GM19035 (cell line): Measurements from ENCODE around the gene CYB561D2.

ENCODE experiments used
- ATAC-seq: cut with Tn5 transposase; IDR thresholded peaks from one replicate; pipeline ENCODE4 v1.9.1; 2021; ENCODE audit not compliant: unreplicated experiment

Gene CYB561D2

DNA sequence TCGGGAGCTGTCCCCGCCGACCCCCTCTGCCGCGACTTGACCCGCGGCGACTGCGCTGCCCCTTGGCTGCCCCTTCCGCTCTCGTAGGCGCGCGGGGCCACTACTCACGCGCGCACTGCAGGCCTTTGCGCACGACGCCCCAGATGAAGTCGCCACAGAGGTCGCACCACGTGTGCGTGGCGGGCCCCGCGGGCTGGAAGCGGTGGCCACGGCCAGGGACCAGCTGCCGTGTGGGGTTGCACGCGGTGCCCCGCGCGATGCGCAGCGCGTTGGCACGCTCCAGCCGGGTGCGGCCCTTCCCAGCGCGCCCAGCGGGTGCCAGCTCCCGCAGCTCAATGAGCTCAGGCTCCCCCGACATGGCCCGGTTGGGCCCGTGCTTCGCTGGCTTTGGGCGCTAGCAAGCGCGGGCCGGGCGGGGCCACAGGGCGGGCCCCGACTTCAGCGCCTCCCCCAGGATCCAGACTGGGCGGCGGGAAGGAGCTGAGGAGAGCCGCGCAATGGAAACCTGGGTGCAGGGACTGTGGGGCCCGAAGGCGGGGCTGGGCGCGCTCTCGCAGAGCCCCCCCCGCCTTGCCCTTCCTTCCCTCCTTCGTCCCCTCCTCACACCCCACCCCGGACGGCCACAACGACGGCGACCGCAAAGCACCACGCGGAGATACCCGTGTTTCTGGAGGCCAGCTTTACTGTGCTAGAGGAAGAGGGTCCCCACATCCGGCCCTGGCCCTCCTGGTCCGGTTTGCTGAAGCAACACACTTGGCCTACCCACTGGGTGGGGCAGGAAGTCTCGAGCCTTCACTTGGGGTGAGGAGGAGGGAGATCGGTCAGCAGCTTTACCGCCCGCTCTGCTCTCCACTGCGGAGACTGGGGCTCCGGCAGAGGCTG, 10.0 kb upstream of the CYB561D2 start, which contains the start of gene RASSF1:
Gene RASSF1 (minus strand): TSS at position 389 of the 882 bp plus-strand sequence. CDS start 31 bp downstream, at position 358.
- no peak for ATAC-seq

DNA sequence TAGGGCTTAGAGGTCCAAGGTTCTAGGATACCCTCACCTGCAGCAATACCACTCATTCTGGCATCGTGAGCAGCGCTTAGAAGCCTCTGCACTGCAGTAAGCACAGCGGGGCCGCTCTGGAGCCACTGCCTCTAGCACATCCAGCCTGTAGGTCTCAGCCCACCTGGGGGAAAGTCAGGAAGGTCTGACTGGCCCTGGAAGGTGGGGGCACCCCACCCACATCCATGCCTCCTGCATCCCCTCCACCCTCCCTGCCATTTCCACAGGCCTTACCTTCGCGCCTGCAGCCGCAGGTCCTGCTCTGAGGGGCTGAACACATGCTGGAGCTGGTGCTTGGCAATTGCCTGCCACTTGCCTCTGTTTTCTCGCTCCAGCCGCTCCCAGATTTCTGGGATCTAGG, 9.1 kb upstream of the CYB561D2 start:
- ATAC-seq, result no peak

DNA sequence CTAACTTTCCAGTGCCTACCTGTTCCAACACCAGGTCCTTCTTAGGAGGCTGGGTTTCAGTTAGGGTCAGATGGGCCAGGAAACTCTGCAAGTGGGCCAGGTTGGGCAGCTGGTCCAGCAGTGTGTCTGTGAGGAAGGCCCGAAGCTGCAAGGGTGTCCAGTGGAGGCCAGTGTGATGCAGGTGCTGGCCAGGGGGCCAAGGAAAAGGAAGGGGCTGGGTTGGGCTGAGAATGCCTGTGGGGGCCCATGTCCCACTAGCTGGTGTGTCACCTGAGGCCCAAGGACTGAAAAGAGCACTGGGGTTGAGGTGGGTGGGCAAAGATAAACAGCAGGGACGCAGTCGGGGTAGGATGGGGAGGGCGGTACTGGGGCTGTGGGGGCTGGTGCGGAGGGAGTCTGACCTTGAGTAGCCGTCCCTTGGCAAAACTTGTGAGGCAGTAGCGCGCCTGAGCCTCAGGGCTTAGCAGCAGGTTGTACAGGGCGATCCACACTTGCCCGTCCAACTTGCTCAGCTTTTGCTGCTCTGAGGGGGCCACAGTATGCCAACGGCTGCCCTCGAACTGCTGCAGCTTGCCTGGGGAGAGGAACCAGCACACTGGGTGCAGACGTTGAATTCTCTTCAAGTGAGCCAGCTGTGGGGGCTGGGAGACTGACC, 8.5 kb upstream of the CYB561D2 start:
- no peak for ATAC-seq

DNA sequence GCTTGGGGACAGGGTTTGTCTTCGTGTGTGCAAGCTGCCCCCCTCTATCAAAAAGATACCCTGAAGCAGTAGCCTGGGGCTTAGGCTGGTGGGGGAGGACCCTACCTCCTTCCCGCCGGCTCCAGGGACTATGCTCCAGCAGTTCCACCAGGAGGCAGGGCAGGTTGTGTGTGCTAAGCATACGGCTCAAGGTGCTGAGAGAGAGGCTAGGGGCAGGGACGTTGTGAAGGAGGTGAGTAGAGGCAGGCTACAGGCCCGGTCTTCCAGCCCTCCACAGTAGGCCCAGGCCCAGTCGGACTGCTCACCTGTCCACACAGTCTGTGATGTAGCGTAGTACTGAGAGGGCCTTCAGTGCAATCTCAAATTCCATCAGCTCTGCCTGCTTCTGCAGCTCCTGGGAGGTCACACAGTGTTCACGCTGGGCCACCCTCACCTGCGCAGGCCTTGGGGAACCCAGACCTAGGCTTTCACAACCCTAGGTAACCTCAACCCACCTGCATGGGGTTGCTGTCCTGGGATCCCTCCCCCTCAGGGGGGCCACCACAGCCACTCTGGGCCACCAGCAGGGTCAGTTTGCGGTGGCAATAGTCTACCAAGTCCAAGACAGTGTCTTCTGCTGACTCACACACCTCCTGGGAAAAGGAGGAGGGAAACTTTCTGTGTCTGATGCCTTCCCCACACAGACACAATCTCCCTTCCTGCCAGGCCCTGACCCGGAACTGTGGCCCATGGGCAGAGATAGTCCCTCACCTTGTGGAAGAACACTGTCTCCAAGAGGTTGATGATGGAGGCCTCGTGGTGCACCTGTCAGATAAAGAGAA, 7.6 kb upstream of the CYB561D2 start:
- ATAC-seq, result no peak

DNA sequence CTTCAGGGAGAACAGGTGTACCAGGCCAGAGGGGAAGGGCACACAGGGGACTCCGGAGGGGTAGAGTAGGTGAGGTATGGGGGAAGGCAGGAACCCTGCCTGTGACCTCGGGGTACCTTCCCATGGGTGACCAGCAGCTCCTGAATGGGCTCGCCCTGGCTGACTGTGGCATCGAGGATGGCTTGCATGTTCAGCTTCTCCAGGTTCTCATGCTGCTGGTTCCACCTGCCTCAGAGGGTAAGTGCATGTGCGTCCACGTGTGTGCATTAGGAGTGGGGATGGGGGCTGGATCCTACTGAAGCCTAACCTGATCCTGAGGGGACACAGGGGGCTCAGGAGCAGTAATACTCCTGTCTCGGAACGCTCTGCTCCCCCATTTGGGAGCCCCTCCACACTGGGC, 5.7 kb upstream of the CYB561D2 start:
- ATAC-seq, result no peak

DNA sequence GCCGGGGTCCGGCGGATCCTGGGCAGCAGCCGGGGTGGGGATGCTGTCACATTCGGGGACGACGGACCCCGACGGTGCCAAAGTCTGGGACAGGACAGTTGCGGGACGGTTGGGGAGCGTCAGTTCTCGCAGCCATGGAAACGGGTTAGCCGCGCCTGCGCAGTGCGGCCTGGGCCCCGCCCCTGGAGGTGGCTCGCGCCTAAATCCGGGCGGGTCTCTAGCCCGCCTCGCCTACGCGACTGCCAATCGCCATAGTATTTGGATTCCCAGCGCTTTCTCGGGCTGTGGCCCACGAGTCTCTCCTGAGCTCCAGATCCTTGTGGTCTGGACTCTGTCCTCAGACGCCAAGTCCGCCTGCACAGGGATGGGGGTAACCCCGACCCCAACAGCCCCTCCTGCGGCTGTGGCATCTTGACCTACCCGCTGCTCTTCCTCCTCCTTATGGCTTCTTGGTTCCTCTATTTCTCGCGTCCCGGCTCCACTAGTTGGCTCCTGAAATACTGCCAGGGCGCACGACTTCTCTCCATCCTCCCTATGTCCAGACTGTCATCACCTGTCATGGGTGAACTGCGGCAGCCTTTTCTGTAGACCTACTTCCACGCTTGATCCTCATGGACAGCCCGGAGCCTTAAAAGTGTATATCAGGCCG, 5.0 kb upstream of the CYB561D2 start, which contains the start of gene ZMYND10:
Gene ZMYND10 (minus strand): TSS at position 147 of the 649 bp plus-strand sequence. CDS start 153 bp downstream, outside the sequence.
- no peak for ATAC-seq

DNA sequence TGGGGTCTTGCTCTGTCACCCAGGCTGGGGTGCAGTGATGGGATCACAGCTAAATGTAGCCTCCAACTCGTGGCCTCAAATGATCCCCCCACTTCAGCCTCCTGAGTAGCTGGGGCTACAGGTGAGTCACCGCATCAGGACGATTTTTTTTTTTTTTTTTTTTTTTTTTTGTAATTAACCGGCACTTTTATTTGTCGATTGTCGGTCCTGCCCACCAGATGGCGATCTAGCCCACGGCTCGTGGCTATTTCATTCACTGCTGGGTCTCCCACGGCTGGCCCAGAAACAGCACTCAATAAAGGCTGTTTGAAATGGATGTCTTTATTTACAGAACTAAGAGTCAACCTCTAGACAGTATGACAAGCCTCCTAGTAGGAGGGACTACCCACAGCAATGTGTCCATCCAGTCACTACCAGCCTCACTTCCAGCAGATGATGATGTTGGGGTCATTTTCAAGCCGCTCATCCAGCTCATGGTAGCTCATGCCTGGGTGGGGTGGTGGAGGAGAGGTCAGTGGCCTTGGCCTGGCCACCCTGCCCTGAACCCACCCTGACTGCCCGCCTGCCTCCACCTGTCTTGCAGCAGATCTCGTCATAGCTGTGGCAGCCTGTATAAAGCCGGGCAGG, 3.4 kb upstream of the CYB561D2 start:
- no peak for ATAC-seq

DNA sequence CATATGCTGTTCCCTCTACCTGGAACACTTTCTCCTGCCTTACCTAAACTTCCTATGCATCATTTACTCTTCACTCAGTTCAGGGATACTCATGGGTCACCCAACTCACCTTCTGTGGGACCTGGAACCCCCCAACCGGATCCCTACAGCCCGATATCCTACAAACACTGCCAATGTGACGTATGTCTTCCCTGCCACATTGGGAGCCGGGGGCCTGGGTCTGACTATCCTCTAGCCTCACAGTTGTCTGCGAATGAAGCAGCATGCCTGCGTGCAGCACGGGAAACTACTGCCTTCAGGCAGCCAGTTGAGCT, 492 bp upstream of the CYB561D2 start:
- ATAC-seq, result no peak

DNA sequence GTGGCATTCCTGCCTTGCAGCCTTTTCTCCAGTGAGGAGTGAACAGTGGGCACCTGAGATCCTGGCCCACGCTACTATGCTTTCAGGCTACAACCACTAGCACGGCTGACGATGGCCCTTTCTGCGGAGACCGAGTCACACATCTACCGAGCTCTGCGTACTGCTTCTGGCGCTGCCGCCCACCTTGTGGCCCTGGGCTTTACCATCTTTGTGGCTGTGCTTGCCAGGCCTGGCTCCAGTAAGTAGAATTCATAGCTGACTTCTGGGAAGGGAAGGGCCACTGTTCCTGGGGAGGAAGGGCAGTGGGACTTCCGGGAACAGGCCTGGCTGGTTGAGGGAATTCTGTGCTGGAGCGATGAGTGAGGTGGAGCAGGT, 648 bp downstream of the CYB561D2 start:
- ATAC-seq, result no peak

DNA sequence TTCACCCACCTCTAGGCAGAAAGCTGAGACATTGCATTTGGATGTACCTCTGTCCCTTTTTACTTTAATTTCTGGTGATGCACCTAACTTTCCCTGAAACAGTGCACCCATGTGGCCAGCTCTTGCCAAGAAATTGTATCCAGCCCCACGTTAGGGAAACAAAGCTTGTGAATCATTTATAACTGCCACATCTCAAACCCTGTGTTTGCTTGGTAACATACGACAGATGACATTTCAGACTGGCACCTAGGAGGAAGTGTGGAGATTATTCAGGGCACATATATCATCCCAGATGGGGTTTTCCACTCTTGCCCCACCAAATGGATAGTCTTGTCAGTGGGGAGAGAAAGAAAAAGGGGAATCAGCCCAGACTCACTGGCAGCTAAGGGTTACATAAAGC, 2.1 kb downstream of the CYB561D2 start:
- ATAC-seq, result no peak

DNA sequence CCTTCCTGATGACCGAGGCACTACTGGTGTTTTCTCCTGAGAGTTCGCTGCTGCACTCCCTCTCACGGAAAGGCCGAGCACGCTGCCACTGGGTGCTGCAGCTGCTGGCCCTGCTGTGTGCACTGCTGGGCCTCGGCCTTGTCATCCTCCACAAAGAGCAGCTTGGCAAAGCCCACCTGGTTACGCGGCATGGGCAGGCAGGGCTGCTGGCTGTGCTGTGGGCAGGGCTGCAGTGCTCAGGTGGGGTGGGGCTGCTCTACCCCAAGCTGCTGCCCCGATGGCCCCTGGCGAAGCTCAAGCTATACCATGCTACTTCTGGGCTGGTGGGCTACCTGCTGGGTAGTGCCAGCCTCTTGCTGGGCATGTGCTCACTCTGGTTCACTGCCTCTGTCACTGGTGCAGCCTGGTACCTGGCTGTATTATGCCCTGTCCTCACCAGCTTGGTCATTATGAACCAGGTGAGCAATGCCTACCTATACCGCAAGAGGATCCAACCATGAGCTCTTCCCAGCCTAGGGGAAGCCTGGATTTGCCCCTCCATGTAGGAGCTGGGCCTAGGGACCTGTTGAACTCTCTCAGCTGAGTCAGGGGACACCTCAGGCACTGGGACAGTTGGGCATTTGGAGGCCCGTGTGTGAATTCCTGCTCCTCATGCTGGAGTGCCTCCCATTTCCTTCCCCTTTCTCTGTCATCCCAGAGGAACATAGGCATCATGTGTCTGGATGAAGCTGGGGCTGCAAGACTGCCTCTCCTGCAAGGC, 2.8 kb downstream of the CYB561D2 start:
- ATAC-seq, result no peak

DNA sequence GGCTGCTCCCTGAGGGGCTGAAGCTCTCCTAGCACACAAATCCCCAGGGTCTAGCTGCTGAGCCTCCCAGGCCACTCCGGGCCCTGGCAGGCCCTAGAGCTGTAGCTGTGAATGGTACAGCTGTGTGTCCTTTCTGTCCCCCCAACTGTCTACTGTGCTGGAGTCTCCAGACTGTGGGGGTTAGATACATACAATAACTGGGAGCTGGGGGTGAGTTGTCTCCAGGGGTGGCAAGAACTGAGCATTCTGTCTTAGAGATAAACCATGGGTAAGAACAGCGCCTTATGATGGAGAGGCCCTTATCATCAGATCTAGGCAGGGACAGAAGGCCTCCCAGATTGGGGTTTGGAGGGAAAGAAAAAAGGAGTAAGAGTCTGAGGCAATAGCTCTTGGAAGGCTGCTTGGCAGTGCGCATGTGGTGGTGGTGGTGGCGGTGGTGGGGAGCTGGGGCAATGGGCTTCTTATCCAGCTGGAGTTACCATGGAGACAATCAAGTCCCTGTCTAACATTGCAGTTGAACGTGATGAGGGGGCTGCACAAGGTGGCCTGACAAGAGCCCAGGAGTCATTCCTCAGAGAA, 3.6 kb downstream of the CYB561D2 start:
- ATAC-seq, result no peak

DNA sequence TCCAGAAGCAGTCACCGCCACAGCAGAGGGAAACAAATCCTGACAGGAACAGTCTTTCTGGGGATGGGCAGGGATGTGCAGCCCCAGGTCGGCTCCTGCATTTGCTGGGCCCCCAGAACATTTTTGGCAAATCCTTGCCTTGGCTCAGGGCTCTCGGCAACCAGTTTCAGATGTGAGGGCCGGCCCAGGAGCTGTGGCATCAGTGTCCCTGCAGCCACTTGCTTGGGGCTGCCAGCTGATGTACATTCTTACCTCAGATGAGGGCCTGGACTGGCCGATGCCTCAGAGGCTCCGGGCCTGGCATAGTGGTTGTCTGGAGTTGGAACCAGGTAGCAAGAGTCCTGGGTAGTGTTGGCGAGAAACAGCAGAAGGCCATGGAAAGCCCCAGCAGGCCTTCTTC, 4.2 kb downstream of the CYB561D2 start:
- ATAC-seq, result no peak

DNA sequence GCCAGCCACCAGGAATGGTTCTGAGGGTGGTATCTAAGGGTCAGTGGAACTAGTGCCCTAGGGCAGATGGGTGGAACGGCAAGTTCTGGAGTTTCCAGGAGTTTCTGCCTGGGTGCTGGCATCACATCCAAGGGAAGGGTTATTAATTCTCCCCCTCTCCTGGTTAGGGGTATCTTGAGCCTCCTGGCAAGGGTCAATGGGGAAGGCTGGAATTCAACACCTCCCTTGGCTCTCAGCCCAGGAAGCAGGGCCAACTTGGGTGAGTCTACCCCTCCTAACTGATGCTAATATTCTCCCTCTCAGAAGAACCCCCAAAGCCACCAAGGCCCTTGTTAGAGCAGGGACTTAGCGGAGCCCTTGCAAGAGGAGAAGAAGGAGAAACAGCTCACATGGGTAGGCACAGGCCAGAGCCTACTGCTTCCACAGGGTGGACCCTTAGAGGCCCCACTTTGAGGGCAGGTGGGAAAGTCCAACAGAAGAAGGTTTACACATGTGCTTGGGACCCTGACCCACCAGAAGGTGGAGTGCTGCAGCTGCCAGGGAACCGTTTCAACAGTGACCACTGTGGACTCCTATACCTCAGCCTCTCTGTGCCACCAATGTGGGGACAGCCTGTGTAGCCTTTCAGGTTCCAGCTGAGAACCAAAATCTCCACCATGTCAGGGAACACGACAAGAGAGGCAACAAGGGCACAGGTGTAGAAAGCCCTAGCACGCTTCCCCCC, 5.3 kb downstream of the CYB561D2 start:
- ATAC-seq, result no peak

DNA sequence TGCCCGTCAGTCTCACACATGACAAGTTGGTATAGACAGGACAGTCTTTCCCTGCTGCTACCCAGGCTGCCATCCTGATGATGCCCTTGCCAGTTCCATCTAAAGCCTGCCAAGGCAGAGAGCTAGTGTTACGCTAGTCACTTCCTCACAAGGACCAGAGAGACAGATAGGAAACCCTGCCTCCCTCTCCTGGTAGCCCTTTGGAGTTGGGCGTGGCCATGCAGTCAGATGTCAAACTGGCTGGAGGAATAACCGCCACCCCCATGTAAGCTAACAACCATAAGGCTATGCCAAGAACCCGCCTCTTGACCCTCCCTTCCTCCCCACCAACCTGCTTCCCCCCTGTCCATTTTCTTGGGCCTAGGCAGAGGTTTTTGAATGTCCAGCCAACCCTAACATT, 5.9 kb downstream of the CYB561D2 start:
- no peak for ATAC-seq

DNA sequence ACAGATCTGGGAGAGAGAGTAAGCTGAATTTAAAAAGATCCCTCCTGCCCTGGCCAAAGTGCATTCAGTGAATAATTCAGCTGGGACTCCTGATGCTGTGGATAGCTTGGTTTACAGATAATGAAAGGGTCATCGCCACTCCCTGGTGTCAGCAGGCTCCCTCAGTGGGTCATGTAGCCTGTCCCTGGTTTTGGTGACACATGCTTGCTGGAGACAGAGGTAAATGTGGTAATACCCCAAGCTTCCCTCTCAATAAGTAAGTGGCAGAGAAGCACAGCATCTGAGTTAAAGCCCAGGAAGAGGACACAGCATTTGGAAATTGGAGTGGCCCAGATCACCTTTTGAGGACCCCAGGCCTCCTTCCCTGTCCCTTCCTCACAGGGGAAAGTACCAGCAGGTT, 6.8 kb downstream of the CYB561D2 start:
- no peak for ATAC-seq

DNA sequence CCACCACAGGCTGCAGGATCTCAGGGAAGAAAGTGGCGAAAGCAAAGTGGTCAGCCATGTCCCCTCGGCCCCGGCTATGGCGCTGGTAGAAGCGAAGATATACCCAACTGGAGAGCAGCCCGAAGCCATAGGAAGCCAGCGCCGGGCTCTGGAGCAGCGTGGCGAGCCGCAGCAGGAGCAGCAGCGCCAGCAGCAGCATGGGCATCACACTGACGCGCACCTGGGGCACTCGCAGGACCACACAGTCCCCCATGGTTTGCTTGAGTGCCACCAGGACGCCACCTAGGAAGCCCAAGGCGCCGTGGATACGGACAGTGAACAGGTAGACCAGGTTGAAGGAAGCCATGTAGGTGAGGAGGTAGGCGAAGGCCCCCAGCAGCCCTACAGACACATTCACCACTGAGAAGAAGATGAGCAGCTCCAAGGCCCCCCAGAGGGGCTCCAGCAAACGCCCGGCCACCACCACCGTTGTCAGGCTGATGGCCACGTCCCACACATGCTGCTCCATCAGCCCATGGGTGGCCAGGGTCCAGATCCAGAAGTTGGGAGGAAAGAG, 7.8 kb downstream of the CYB561D2 start:
- ATAC-seq, result no peak

DNA sequence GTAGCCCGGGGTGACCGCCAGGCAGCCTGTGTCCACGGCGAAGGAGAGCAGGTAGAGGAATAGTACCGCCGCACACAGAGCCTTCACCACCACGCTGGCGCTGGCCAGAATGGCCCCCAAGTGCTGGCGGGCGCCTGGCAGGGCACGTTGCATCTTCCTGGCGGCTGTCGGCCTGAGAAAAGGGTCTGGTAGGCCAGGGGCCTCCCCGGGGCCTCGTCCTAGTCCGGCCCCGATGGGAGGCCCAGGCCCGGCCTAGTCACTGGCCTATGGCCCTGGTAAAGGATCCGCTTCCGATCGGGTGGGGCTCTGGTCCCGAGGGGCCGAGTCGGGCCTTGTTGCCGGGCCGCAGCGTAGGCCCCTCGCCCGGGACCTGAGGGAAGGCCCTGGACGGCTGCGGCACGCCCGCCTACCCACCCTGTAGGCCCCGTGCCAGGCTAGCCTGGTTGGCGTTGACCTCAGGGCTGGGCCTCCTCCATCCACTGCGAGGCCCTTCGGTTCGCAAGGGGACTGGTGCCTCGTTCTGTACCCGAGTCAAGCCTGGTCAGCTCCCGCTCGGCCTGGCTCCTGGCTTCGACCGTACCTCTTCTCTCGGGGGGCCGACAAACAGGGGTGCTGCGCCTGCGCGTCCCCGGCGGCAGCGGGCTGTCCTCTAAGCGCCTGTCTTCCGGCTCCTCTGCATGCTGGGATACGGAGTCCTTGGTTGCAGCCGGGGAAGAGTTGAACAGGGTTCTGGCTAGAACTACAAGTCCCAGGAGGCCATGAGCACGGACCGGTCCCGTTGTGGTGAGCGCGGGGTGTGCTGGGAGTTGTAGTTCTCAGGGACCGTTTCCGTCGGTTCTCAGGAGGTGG, 8.5 kb downstream of the CYB561D2 start, which contains the start of gene TMEM115:
Gene TMEM115 (minus strand): TSS at position 611 of the 849 bp plus-strand sequence. CDS start 458 bp downstream, at position 153.
- peak; percentile 99 for ATAC-seq
